ENCODE results near the gene BECN2.
A peak's percentile ranks its signal among the peaks of the same experiment; 100 is the strongest.
"Not testable (repeated sequence)": the region's sequence is repeated elsewhere in the genome, so short reads cannot be mapped to it uniquely, and the experiment has no call there.

Gene BECN2

GRCh38 chr1:241976229-241976628, 18.7 kb downstream of the BECN2 start:
- DNase-seq (ENCODE audit: low spot score), result no peak

GRCh38 chr1:241979071-241979470, 21.5 kb downstream of the BECN2 start:
- DNase-seq (ENCODE audit: low spot score), result no peak

- no peak for DNase-seq (ENCODE audit: low spot score)
These were observed 22.4 kb downstream of the BECN2 start for GRCh38 chr1:241979926-241980325.

GRCh38 chr1:241985787-241986186, 28.2 kb downstream of the BECN2 start:
- peak; percentile 48 for DNase-seq (ENCODE audit: low spot score)

GRCh38 chr1:241988389-241988930, 30.9 kb downstream of the BECN2 start:
- DNase-seq (ENCODE audit: low spot score), result not testable (repeated sequence)

- DNase-seq (ENCODE audit: low spot score), result peak; percentile 67
These were observed 32.5 kb downstream of the BECN2 start for GRCh38 chr1:241990040-241990439.

GRCh38 chr1:241992734-241993133, 35.2 kb downstream of the BECN2 start:
- DNase-seq (ENCODE audit: low spot score), result no peak

- no peak for DNase-seq (ENCODE audit: low spot score)
These were observed 36.6 kb downstream of the BECN2 start for GRCh38 chr1:241994171-241994570.

- no peak for DNase-seq (ENCODE audit: low spot score)
These were observed 39.9 kb downstream of the BECN2 start for GRCh38 chr1:241997401-241997998.

- peak; percentile 21 for DNase-seq (ENCODE audit: low spot score)
These were observed 40.9 kb downstream of the BECN2 start for GRCh38 chr1:241998412-241998921.

GRCh38 chr1:241999026-241999425, 41.5 kb downstream of the BECN2 start, which contains the start of gene MAP1LC3C:
Gene MAP1LC3C (minus strand): TSS chr1:241999098. CDS start chr1:241999008, 90 bp downstream.
- DNase-seq (ENCODE audit: low spot score), result no peak

- no peak for DNase-seq (ENCODE audit: low spot score)
These were observed 42.9 kb downstream of the BECN2 start for GRCh38 chr1:242000434-242000833.

GRCh38 chr1:242002072-242002471, 44.5 kb downstream of the BECN2 start:
- no peak for DNase-seq (ENCODE audit: low spot score)

GRCh38 chr1:242002510-242002909, 44.9 kb downstream of the BECN2 start:
- DNase-seq (ENCODE audit: low spot score), result peak; percentile 52

GRCh38 chr1:242004751-242005495, 47.4 kb downstream of the BECN2 start:
- no peak for DNase-seq (ENCODE audit: low spot score)

- no peak for DNase-seq (ENCODE audit: low spot score)
These were observed 48.4 kb downstream of the BECN2 start for GRCh38 chr1:242005866-242006535.

GRCh38 chr1:242006976-242007375, 49.4 kb downstream of the BECN2 start:
- no peak for DNase-seq (ENCODE audit: low spot score)
